ENCODE measurements around the gene GRN.
"Not testable (repeated sequence)": the region's sequence is repeated elsewhere in the genome, so short reads cannot be mapped to it uniquely, and the experiment has no call there.

The GRN gene

GRCh38 chr17:44346064-44346844 is 1.2 kb downstream of the GRN start:
- DNase-seq = no peak

- not testable (repeated sequence) for DNase-seq
Observed at GRCh38 chr17:44347206-44348055, 2.3 kb downstream of the GRN start.

GRCh38 chr17:44348234-44348987 is 3.3 kb downstream of the GRN start:
- DNase-seq = no peak

GRCh38 chr17:44348988-44349364 is 3.9 kb downstream of the GRN start:
- DNase-seq = no peak

- no peak for DNase-seq
Observed at GRCh38 chr17:44349553-44350070, 4.5 kb downstream of the GRN start.

GRCh38 chr17:44350733-44351226 is 5.7 kb downstream of the GRN start:
- DNase-seq = peak; percentile 28 to 87

- DNase-seq = no peak
Observed at GRCh38 chr17:44351464-44351863, 6.4 kb downstream of the GRN start.

- DNase-seq = no peak
Observed at GRCh38 chr17:44351961-44352827, 7.1 kb downstream of the GRN start.

- peak in 1 of 2 experiments; percentile 69 for DNase-seq
Observed at GRCh38 chr17:44352828-44353671, 7.9 kb downstream of the GRN start.

GRCh38 chr17:44353672-44354331 is 8.7 kb downstream of the GRN start:
- peak; percentile 24 to 86 for DNase-seq

- DNase-seq = peak; percentile 46 to 86
Observed at GRCh38 chr17:44354582-44355561, 9.8 kb downstream of the GRN start.

- DNase-seq = no peak
Observed at GRCh38 chr17:44355642-44356099, 10.6 kb downstream of the GRN start.

- peak in 1 of 2 experiments; percentile 28 for DNase-seq
Observed at GRCh38 chr17:44356241-44356640, 11.1 kb downstream of the GRN start.

- no peak for DNase-seq
Observed at GRCh38 chr17:44358066-44358465, 13.0 kb downstream of the GRN start.

GRCh38 chr17:44359006-44359405 is 13.9 kb downstream of the GRN start:
- no peak for DNase-seq

GRCh38 chr17:44359458-44360143 is 14.5 kb downstream of the GRN start:
- DNase-seq = no peak

- no peak for DNase-seq
Observed at GRCh38 chr17:44360144-44360533, 15.0 kb downstream of the GRN start.

GRCh38 chr17:44360826-44361225 is 15.7 kb downstream of the GRN start:
- peak in 1 of 2 experiments; percentile 34 for DNase-seq

Measured in NCI-H526 (cell line).